HG03575 (cell line): Measurements from ENCODE around the gene SOHLH2.

Source experiments
- ATAC-seq: cut with Tn5 transposase; IDR thresholded peaks from one replicate; pipeline ENCODE4 v1.9.1; 2021; ENCODE audit not compliant: unreplicated experiment, insufficient number of reproducible peaks, low FRiP score; ENCODE audit errors: extremely low read depth

SOHLH2 gene

DNA sequence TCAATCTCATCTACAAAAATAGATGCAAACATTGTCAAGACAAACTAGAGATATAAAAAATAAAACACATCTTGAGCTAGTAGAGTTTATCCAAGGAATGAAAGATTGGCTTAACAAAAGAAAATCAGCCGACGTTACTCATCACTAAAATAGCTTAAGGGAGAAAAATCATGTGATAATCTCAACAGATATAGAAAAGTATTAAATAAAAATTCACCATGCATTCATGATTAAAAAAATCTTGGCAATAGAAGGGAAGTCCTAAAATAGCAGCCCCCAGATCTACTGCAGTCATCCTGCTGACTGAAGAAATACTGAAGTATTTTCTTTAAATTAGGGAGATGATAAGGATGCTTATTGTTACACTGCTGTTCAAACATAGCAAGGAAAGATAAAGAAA is 70.6 kb downstream of the SOHLH2 start:
- no peak for ATAC-seq

DNA sequence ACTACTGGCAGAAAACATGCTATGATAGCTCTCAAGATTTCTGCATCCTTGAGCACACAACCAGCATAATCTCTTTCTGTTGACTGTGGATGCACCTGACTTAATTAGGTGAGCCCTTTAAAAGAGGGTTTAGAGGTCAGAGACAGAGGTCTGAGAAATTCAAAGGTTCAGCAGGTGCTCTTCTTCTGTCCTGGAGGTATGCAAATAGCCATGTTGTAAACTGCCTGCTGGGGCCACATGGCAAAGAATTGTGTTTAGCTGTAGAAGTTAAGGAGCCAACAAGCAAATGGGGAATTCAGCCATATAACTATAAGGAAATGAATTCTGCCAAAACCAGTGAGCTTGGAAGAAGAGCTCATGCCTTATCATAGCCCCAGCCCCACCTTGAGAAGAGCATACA is 71.6 kb downstream of the SOHLH2 start:
- ATAC-seq: no peak

DNA sequence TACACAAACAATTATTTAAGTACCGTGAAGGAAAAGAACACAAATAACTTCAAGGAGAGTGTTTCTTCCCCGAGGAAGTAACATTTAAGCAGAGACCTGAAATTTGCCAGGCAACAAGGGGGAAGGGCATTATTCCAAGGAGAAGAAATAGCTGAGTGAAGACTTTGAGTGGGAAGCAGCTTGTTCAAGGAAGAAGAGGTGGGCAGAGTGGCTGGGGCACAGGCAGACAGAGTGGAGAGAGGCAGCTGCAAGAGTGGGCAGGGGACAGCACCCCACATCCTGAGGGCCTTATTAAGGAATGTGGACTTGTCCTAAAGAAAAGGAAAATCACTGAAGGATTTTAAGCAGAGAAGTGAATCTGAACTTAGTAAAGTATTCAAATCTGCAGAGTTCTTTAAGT is 78.5 kb downstream of the SOHLH2 start:
- no peak for ATAC-seq

DNA sequence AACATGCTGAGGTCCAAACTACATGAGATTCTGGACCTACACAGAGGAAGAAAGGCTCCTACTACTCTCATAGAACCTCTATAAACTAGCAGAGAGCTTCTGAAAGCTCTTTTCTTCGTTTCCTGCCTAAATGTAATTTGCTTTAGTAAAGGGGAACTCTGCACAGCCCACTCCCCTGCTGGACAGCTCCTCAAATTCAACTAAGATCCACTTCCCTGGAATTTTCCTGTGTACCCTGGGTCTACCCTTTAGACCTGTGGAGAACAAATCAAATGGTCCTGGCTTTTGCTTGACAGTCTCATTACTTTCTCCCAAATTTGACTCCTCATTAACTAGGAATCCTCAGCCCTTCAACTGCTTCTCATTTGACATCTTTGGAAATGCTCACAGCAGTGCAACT is 79.7 kb downstream of the SOHLH2 start:
- ATAC-seq: no peak

DNA sequence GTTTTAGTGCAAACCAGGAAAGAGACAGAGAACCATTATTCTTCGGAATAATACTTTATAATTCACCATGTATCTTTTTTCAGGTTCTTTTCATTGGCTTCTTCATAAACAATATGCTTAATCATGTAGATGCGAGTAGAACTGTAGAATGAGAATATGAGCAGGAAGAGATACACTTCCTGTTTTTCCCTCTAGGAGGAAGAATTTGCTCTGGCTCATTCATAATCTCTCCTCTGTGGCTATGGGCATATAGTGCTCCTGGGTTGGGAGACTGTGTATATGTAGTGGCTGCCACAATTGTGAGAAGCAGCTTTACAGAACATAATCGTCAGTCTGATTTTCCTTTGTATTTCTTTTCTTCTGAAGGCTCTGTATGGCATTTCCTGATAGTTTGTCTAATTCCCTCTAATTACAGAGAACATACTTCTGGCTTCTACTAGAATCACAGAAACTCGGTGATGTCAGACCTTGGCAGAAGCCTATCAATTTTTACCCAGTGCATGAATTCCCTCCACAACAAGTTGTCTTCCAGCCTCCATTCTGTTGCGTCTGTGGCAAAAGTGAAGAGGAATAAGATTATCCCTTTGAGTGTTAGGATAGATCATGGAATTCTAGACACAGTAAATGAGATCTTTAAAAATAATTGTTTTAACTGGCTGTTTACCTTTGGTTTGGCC is 80.3 kb downstream of the SOHLH2 start:
- no peak for ATAC-seq

DNA sequence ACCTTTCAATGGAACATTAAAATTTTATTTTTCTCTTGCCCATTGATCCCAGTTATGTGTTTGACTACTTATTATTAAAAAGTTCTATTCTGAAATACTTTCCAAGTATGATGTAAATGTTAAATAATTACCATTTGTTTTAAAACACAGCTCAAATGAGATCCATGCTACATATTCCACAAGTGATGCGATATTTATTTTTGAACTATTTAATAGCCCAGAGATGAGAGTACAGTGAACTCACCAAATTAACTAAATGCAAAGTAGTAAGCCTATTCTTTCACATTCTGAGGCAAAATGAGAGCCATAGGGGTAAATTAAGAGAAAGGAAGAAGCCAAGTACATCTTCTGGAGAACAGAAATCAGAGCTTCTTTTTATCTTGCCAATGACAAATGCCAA is 82.0 kb downstream of the SOHLH2 start:
- no peak for ATAC-seq

DNA sequence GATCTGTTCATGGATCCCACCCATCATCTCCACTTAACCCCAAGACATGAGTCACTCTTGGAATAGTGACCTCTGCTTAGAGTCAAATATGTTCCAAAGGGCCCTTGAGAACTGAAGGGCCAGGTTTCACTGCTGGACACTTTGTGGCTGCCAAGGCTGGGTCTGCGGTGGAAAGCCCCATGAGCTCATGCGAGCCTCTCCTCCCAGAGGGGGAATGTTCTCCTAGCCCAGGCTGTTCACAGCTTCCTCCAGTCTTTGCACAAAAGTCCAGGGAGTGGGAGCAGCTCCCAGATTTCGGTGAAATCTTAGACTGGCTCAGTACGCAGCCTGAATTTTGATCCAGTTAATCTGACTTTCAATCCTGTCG is 82.4 kb downstream of the SOHLH2 start:
- ATAC-seq: no peak

DNA sequence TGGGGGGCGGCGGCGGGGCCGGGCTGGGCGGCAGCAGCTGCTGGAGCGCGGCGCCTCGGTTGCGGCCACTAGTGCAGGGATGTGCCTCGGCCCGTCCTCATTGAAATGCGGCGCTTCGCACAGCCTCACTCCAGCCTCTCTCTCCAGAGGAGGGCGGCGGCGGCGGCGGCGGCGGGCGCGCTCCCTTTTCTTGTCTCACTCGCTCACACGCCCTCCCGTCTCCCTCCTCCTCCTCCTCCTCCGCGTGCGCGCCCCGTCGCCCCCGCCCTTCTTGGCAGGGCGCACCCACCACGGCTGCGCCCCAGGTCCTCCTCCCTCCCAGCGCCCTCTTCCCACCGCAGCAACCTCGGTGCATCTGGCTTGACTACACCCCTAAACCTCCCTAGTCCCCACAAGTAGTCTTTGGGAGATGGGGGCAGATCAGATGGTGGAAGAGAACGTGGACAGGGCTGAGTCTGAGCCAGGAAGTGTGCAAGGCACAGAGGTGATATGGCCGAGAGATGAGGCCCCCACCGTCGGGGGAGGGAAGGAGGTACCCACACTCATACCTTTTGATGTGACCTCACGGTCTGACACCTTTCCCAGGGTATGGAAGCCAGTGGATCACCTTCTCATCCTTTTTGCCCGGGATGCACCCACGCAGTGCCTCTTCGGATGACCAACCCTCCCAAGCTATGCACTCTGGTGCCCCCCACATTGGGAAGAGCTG is 83.0 kb downstream of the SOHLH2 start, which contains the start of gene DCLK1:
Gene DCLK1, minus strand, starts transcription at position 161 of the 709 bp plus-strand sequence.
- ATAC-seq: no peak

DNA sequence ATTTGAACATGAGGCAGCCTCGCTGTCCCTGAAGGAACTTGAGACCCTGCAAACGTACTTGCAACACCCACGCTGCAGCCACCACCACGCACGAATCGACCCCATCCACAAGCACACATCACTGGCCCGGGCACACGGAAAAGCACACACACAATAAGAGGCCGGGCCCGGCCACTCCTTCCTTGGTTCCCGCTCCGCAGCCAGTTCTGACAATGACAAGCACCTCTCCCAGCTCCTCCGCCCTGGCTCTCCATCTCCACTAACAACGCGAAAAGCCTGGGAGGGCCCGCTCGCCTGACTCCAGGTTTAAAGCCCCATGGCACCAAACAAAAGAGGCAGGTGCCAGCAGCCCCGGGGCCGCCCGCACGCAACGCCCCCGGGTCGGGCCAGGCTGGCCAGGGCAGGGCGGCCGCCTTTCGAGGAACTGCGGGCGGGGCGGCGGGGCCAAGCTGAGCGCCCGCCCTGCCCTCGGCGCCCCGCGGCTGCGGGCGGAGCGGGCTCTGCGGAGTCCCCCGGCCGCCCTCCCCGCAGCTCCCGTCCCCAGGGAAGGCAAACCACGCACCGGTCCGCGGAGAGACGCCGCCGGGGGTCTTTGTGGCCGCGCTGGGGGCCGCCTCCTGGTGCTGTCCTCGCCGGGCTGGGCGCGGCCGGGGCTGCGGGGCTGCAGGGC is 83.7 kb downstream of the SOHLH2 start:
- no peak for ATAC-seq

DNA sequence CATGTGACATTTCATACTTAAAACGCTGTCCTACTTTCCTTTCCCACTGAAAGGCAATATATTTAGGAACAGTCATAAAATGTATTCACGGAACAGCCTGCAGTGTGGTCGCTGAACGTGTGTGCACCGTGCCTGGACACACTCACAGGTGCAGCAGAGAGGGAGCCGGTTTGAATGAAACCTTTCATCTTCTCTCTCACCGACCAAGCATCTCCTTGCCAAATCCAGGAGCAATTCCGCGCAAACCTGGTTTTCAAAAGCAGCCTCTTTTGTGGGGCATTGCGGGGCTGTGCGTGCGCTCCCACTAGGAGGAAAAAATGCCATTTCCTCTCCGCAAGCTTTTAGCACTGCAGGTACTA is 84.2 kb downstream of the SOHLH2 start:
- no peak for ATAC-seq

DNA sequence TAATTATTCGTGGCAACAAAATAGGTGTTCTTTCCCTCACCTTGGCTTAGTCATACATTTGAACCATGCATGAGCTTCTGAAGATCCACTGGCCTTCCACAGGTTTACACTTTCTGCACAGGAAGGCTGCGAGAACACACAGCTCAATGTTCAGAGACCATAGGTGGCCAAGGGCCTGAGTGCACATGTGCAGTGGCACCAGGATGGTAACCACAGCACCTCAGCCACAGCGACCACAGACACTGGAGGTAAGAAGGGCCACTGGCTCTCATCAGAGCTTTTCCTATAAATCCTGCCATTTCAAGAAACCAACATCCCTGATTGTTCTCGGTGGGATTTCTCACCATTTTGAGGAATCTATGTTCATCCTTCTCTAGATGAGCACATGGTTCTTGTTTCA is 84.8 kb downstream of the SOHLH2 start:
- no peak for ATAC-seq

DNA sequence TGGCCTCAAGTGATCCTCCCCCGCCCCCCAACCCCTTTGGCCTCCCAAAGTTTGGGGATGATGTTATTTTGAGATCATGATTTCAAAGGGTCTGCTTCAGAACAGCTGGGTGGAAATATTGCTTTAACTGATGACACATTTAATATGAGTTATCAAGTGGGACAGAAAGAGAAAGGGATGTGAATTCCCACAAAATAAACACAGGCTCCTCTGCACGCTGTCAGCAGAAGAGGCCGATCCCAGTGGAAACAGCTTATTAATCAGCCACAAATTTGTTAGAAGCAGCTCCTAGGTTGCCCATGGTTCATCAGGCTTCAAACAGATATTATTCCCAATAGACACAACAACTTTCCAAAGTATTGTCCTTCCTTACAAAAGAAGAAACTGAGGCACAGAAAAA is 87.9 kb downstream of the SOHLH2 start:
- ATAC-seq: no peak

DNA sequence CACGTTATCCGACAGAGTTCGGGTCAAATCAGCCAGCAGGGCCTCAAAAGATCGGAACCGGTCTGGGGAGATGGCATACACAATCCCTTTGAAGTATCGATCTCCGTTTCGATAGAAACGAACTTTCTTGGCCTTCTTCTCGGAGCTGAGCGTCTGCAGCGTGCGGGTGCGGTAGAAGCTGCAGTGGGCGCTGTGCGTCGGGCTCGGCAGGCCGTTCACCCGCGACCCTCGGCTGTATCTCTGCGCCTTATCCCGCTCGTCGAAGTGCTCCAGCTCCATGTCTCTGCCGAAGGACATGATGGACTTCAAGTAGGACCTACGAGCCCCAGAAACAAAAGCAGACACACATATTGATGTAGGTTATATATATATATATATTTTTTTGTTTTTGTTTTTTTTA is 88.5 kb downstream of the SOHLH2 start:
- no peak for ATAC-seq

DNA sequence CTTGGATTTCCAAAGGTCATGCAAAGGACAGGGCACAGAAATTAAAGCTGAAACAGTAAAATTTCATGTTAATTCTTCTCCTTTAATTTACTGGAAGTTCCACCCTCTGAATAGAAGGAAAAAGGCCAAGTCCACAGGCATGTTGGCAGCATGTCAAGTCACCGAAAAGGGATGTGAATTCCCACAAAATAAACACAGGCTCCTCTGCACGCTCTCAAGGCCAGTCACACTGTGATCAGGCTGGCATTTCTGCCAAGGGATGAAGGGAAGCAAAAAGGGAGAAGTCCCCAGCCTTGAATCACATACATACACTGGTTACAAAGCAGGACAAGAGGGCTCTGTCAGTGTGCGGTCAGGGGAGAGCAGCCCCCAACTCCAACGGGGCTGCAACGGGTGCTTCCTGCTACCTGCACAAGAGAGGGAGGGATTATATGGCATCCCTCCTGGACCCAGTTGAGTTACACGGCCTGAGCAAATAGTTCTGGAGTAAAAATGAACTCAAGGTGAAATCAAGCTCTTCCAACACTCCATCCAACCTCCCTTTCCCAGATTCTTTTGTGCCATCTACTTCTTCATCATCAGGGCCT is 90.0 kb downstream of the SOHLH2 start:
- no peak for ATAC-seq
